ENCODE results near the gene FGF12.
"Not testable (repeated sequence)": the region's sequence is repeated elsewhere in the genome, so short reads cannot be mapped to it uniquely, and the experiment has no call there.

The FGF12 gene

DNA sequence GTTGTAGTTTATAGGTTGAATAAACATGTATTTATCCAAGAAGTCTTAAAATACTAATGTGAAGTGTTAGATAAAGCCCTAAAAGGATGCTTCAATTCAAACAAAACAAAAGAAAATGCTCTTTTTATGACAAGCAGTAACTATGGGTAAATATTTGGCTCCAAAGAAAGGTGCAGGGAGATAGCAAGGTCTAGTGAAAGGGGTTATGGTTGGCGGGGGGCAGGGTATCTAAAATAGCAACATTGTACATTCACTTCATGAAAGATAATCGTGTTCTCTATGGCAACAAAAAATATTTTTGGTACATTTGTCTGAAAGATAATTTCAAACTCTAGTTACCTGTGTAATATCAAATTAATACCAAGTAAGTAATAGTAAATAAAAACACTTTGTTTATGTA, 149.5 kb downstream of the FGF12 start:
- no peak for DNase-seq (ENCODE audit: low spot score)

DNA sequence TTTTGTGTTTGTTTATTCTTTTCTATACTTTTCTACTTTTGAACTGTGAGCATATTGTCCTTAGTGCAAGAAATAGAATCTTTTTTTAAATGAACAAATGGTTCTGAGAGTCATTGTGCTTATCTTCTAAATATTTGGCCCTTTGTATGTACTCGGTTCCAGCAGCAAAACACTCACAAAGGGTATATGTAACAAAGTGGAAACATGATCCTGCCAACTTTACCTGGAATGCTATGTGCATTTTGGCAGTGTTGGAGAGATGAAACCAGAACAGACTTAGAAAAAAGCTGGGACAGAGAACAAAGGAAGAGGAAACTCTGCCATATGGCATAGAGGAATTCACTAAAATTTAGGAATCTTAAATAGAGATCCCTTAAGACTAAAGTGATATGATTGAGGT, 150.1 kb downstream of the FGF12 start:
- no peak for DNase-seq (ENCODE audit: low spot score)

DNA sequence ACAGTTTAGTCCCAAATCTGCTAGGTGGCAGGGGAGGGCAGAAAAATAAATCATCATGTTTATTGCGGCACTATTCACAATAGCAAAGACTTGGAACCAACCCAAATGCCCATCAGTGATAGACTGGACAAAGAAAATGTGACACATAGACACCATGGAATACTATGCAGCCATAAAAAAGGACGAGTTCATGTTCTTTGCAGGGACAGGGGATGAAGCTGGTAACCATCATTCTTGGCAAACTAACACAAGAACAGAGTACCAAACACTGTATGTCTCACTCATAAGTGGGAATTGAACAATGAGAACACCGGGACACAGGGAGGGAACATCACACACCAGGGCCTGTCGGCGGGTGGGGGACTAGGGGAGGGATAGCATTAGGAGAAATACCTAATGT, 150.6 kb downstream of the FGF12 start:
- not testable (repeated sequence) for DNase-seq (ENCODE audit: low spot score)

DNA sequence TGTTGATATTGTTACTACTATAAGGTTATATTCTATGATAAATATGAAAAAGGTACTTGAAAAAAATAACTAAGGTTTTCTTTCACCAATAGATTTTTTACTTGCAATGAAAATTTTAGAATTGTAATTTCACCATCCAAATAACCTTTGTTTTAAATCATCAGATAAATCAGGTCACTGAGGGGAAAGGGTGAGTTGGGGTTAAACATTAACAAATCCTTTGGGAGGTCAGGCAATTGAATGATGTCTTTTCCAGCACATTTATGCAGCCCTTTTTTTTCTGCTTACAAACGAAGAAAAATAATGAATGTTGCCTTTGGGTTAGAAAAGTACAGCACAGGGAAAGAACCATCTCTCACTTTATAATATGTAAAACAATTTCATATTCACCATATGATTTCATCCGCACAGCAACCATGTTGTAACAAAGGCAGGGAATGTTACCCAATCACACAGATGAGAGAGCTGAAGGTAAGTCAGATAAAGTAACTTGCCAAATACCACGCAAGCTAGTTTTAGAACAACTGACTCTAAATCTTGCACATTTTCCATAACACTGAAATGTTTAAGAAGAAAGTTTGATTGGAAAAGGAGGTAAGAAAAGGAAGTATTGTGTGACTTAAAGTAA, 151.3 kb downstream of the FGF12 start:
- DNase-seq (ENCODE audit: low spot score), result no peak

DNA sequence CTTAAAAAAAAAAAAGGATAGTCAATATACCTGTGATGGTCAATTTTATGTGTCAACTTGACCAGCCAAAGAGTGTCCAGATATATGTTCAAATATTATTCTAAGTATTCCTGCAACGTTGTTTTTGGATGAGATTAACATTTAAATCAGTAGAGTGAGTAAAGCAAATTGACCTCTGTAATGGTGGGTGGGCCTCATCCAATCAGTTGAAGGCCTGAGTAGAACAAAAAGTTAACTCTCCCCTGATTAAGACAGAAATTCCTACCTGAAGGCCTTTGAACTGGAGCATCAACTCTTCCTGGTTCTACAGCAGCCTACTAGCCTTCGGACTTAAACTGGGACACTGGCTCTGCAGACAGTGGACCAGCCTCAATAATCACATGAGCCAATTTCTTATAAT, 154.1 kb downstream of the FGF12 start:
- no peak for DNase-seq (ENCODE audit: low spot score)

DNA sequence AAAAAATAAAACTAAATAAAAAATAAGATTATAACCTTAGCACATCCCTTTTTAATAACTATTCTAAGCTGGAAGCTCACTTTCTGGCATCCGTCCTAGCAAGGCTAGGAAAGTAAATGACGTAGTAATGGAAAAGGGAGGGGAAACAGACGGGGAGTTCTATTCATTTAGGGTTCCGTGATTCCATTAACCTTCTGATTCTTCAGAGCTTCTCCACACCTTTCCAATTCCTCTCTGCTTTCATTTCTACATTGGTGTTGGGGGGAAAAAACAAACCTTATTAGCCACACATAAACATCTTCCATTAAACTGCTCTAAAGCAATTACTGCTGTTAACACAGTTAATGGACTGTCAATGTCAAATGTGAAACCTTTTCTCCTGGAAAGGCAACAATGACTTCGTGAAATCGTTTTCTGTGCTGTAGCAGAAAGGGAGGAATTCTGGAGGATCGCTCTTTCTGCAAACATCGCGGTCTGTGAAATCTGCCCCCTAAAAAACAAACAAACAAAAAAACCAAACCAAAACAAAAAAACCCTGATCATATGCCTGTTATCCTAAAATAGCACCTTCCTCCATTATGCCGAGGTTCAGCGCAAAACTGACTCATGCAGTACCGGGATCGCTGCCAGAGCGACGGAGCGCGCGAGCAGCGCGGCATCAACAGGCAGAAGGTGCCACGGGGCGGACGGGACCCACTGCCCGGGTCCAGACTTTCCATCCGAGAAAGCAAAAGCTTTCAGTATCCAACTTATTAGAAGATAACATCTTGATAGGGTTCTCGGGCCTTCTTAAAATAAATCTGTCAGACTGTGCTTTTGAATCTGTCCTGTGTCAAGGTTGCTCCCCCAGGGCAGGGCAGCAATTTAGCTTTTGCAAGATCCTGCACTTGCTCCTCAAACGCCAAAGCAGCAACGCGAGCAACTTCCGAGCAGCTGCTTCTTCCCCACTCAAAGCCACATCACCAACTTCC, 156.2 kb downstream of the FGF12 start:
- peak; percentile 38 for DNase-seq (ENCODE audit: low spot score)

DNA sequence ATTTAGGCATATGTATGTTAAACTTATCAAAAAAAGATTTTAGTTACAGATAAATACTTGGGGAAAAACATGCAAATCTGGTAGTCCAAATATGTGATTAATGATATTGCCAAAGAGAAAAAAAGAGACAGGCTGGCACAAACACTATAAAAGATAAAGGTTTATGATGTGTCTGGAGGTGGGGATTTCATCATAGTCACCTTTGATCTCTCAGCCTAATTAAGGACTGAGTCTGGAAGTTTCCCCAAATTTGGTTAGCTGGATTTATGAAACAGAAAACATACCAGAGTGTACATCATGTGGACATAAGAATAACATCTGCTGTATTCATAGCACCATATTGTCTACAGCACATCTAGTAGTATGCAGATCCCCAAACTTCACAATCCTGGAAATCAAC, 157.0 kb downstream of the FGF12 start:
- no peak for DNase-seq (ENCODE audit: low spot score)

DNA sequence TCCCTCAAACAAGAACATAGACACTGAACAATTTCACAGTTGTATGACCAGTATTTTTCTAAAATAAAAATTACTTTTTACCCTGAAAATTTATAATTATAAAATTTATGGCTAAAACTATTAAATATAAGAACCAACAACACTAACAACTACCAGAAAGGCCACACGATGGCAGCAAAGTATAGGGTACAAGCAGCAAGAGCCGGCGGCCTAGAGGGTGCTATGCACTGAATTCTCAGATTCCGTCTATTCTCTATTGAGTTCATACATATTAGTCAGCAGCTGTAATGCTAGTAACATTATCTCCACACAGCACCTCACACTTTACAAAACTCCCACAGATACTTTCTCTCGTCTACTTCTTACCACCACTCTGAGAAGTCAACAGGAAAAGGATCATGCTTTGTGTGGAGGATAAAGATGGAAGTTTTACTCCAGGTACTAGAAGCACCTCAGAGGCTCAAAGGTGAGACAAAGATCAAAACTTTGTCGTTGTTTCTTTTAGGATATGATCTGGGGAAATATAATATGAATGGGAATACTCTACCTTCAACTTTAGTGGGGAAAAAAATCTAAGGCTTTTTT, 160.5 kb downstream of the FGF12 start:
- peak; percentile 75 for DNase-seq (ENCODE audit: low spot score)

DNA sequence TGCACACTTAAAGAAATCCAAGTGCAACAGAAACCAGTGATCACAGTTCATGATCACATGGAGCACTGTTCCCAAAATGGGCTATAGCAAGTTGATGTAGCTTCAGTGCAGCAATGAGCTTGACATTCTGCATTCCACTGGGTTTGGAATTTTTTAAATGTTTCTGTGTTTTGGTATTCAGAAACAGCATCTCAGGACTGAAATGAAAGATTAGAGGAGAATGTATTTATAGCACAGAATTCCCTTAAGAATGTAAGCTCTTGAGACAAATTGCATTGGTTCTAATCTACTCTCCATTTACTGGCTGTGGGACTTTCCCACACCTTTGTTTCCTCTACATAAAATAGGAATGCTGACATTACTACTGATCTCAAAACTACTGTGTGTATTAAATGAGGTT, 162.7 kb downstream of the FGF12 start:
- DNase-seq (ENCODE audit: low spot score), result no peak

DNA sequence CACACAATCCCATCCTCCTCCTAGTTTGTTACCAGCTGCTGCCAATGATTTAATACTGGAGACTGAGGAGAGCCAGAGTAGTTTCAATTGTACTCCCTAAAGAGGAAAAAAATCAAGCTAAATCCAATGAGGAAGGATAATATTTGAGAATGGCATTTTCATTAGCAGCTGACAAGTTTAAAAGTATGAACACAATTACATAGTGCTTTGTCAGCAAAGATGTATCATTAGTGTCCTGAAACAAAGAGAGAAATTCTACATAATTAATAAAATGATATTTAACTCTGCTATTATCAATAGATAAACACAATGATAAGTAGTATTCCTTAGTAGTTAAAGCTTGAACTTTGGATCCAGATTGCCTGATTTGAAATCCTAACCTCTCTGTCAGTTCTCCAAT, 163.9 kb downstream of the FGF12 start:
- no peak for DNase-seq (ENCODE audit: low spot score)

DNA sequence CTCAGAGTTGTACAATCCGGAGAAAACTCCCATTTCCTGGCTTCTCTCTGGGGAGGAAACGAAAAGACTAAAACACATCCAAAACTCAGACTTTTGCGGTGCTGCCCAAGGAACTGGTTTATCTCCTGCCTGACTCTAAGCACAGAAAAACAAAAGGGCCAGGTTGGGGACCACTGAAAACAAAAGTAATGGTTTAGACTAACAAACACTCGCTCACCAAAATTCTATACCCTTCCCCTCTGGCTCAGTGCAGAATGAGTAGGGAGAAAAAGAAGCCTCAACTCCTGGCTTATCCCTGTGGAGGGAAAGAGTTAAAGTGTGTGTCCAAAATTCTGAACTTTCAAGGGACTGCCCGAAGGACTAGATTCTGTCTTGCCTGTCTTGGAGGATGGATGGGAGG, 173.6 kb downstream of the FGF12 start:
- DNase-seq (ENCODE audit: low spot score), result no peak

DNA sequence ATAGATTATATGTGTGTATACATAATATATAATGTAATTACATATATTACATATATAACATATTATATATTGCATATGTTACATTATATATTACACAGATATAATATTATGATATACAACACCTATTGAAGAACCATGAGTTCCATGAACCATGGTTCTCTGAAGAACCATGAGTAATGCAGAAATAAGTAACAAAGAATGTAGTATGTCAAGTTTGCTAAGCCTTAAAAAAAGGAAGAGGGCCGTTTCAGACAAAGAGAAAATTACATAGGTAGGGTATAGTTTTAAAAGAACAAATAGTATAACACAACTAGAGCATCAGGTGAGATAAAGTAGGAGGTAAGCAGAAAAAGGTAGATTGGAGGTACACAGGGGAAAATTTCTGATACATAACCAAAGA, 177.0 kb downstream of the FGF12 start:
- no peak for DNase-seq (ENCODE audit: low spot score)

DNA sequence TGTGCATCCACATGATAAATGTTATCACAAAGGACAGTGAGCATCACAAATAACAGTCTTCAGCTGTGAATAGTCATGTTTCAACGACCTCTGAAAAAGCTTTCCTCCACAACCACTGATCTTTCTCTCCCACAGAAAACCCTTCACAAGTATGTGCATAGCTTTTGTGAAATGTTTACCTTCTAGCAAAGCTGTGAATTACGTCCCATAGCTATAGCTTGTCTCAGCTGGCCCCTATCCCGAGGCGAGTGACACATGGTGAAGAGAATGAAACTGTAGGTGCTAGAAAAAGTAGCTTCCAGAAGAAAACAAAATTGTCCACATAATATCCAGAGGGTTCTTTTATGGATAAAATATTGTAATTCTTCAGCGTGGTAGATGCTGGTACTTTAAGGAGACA, 182.0 kb downstream of the FGF12 start:
- DNase-seq (ENCODE audit: low spot score), result no peak

DNA sequence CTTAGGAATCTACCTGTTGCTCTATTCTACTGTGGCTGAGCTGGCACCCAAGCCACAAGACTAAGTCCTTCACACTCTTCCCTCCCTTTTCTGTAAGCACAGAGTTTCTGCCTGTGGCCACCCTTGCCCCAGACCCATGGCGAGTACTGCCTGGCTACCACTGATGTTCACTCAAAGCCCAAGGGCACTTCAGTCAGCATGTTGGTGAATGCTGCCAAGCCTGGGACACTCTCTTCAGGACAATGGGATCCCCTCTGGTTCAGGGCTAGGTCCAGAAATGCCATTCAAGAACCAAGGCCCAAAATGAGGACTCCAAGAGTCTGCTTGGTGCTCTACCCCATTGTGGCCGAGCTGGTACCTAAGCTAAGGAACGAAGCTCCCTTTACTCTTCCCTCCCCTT, 184.2 kb downstream of the FGF12 start:
- no peak for DNase-seq (ENCODE audit: low spot score)

DNA sequence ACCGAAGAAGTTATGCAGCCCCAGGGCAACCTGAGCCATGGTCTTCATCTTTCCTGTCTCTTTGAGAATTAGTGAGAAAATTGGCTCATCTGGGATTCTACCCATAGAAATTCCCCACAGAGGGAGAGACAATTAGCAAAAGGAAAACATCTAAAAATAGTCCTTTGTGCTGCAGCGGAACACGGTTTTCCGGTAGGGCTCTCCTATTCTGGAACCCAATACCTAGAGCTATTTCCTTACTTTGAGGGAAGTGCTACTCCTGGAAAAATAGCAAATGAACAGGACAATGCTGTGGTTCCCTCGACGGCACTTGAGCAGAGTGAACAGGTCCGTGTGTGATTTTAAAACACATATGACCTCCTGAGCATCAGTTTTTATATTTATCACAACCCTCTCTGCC, 210.5 kb downstream of the FGF12 start:
- DNase-seq (ENCODE audit: low spot score), result no peak

DNA sequence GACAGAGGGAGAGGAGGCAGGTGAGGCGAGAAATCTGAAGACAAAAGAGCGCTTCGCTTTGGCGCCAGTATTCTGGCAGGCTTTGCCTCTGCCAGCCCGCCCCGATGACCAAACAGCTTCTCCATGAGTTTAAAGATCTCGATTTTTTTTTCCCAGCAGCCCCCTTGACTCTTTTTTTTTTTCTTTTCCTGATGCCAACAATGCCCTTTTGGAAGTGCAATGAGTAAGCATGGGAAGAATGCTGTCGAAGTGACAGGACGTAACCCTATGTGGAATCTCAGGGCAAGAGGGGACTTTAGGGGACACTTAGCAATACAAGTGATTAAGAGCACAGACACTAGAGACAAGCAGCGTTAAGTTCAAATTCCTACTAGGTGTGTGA, 211.7 kb downstream of the FGF12 start:
- DNase-seq (ENCODE audit: low spot score), result no peak

DNA sequence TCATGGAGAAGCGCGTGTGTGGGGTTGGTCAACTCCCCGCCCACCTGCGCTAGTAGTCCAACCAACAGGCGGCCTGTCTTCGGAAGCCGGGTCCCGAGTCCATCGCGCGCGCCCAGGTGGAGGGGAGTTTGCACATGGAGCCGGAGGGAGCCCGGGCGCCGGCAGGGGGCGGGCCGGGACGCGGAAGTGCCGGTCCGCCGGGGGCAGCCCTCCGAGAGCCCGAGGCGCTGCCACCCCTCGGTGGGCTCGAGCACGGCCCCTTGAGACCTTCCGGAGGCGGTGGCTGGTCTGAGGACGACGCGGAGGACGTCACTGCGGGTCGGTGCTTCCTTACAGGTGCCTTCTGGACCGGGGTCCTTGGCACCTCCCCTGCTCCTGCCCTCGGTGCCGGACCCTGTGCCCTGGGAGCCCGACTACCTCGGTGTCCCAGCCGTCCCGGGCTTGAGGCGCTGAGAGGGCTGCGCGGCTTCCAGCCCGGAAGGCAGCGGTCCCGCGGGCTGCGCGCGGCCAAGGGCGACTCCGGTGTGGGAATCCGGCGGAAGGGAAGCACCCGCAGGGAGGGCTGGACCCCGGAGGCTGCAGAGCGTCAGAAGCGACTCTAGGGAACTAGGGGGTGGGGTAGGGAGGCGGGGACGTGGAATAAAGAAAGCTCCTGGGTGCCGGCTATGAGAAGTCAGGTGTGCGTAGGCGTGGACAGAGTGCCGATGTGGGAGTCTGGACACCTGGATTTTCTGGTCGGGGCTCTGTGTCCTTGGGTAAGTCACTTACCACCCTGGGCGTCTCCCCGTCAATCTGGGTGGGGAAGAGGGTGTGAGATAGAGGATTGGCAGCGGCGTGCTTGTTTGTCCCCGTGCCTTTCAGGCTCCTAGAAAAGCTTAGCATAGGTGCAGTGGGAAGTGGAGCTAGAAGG, 212.3 kb downstream of the FGF12 start:
- peak; percentile 84 for DNase-seq (ENCODE audit: low spot score)

DNA sequence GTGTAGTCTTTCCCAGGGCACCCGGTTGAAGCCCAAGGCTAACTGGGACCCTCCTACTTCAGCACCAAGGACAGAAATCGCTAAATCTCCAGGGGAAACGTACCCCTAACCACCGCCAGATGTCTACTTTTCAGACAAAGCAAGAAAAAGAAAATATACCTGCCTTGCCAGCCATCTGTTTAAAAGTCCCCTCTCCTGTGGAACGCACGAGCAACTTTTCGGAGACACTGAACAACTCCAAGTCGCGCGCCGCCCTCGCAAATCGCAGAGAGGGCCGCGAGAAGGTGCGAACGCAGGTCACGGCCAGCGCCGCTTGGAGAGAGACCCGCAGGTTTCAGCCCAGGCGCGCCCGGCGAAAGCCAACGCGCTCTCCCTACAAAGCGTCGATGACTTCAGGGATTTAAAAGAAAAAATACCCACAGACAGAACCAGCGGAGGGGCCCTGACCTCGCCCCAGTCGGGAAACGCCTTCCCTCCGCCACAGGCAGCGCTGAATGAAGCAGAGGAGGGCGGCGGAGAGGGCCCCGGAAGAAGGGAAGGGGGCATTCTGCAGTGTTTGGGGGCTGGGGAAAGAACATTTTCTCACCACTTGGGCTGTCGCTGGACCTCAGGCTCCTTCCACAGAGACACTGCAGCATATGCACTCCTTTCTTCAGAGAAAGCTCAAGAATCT, 213.1 kb downstream of the FGF12 start:
- peak; percentile 53 for DNase-seq (ENCODE audit: low spot score)

DNA sequence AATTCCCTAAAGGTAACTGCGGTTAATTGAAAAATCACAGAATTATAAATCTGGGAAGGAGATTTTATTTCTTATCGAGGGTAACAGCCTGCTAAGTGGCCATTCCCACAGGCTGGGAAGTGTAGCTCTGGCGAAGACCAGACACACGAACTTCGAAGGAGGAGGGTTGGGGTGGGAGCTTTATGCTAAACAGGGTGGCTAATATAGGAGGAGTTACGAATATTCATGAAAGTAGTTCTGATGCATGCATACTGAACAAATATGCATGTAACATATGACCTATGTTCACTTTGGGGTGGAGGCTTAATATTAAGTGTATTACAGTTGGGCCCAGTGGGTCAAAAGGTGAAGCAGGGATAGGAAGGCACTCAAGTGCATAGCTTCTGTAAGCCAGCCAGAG, 221.6 kb downstream of the FGF12 start:
- no peak for DNase-seq (ENCODE audit: low spot score)

DNA sequence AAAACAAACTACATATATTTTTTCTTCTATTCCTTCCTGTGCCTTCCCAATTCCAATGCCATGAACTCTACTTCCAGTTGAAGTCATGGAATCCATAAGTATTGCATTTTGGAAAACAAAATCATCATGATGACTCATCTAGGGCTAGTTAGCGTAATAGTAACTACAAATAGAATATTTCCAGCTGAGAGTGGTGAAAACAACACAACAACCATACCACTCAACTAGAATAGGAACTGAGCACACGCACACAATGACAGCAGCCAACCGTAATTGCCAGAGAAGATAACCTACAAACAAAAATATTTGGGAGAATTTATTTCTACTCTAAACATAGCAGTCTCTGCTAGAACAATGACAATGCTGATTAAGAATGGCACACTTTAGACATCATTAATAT, 225.9 kb downstream of the FGF12 start:
- DNase-seq (ENCODE audit: low spot score), result no peak

DNA sequence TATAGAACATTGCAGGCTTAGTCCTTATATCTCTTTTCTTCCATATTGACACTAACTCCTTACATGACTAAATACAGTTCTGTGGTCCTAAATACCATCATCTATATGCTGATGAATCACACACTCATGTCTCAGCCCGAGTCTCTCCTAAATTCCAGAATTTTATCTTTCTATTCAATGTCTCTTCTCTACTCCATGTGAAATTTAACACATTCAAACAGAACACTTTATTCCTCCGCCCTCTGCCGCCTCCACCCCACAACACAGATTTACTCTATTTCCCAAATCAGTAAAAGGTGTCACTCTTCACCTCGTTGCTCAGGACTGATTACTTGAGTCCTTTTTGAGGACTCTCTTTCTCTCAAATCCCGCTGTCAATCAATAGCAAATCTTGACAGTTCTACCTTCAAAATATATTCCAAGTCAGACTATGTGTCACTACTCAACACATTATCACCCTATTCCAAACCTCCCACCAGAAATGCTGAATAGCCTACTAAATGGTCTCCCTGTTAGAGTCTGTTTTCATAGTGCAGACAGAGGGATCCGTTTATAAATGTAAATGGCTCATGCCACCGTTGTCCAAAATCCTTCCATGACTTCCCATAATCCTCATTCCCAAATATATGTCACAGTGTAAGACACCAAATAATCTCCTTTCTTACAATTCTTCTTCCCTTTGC, 230.3 kb downstream of the FGF12 start:
- no peak for DNase-seq (ENCODE audit: low spot score)
